ENCODE results near the gene NAALADL2. TPM values are rescaled to one million over a fixed set of nuclear protein-coding genes. Genes with fewer than 3 reads are reported as not detected.

Gene NAALADL2
- polyA plus RNA-seq, 1 donor from 2014 or later, result 1.6 TPM

DNA sequence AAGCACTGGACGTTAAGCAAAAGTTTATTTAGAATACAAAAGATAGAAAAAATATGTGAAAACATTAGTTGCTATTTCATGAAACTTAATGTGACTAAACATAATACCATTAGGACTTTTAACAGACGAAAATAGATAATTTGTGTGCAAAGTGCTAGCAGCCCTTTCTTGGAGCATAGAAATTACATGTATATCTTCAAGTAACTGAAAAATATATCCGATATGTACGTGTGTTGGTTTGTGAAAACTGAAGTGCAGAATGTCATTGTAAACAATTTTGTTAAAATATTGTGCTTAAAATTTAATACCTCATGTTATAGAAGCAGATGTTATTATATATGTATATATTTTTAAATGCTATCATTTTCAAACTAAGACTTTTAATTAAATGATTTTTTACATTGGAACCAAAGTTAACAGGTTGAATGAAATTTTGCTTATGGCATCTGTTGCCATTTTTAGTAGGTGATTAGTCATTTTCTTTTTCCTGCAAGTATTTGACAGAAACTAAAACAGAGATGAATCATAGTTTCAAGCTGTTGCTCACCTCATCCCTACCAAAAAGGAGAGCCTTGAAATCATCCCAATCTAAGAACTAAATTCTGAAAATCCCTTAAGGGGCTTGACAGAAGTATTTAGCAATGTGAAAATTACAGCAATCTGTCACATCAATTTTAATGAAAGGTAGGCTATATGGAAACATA lies 334.8 kb downstream of the NAALADL2 start:
- no peaks in the 10 kb centered on the region for H3F3A ChIP-seq (ENCODE audit: insufficient read depth, low read length, poor library complexity, severe bottlenecking)
- no peak overlapping the region for H3K4me3 ChIP-seq (ENCODE audit: low read length)
- no peaks in the 10 kb centered on the region for H4K20me1 ChIP-seq (ENCODE audit: insufficient read depth)
- H2AFZ ChIP-seq (ENCODE audit: low read depth, low read length), result no peak overlapping the region
- H3K36me3 ChIP-seq (ENCODE audit: insufficient read depth, low read length), result no peaks in the 10 kb centered on the region
- H3K79me2 ChIP-seq (replicated peaks; ENCODE audit: insufficient read depth, low read length), result no peaks in the 10 kb centered on the region
- no peak overlapping the region for H3K27ac ChIP-seq (ENCODE audit: low read length)
- no peak for TF ChIP-seq SMC3 (conservative IDR thresholded peaks at IDR 0.05; ENCODE audit: poor library complexity)
- TF ChIP-seq, protein P1, sequence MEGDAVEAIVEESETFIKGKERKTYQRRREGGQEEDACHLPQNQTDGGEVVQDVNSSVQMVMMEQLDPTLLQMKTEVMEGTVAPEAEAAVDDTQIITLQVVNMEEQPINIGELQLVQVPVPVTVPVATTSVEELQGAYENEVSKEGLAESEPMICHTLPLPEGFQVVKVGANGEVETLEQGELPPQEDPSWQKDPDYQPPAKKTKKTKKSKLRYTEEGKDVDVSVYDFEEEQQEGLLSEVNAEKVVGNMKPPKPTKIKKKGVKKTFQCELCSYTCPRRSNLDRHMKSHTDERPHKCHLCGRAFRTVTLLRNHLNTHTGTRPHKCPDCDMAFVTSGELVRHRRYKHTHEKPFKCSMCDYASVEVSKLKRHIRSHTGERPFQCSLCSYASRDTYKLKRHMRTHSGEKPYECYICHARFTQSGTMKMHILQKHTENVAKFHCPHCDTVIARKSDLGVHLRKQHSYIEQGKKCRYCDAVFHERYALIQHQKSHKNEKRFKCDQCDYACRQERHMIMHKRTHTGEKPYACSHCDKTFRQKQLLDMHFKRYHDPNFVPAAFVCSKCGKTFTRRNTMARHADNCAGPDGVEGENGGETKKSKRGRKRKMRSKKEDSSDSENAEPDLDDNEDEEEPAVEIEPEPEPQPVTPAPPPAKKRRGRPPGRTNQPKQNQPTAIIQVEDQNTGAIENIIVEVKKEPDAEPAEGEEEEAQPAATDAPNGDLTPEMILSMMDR (IDR thresholded peaks at IDR 0.05; ENCODE audit: poor library complexity, severe bottlenecking), result no peak
- TF ChIP-seq EZH2 (IDR thresholded peaks at IDR 0.05; ENCODE audit: borderline replicate concordance, insufficient read depth, low read length, poor library complexity, severe bottlenecking), result no peak
- TF ChIP-seq POLR2AphosphoS5 (IDR thresholded peaks at IDR 0.05), result no peak
- no peak for TF ChIP-seq REST (IDR thresholded peaks at IDR 0.05; ENCODE audit: borderline replicate concordance)
- TF ChIP-seq RAD21 (conservative IDR thresholded peaks at IDR 0.05), result no peak
- TF ChIP-seq EP300 (conservative IDR thresholded peaks at IDR 0.05; ENCODE audit: poor library complexity, severe bottlenecking), result no peak
- TF ChIP-seq MXI1 (conservative IDR thresholded peaks at IDR 0.05; ENCODE audit: poor library complexity, severe bottlenecking), result no peak
- no peak for TF ChIP-seq TAF1 (IDR thresholded peaks at IDR 0.05; ENCODE audit: low read depth)
- H3K27me3 ChIP-seq (ENCODE audit: insufficient read depth, low read depth, low read length), result no peaks in the 10 kb centered on the region
- no peak overlapping the region for H3K4me2 ChIP-seq (ENCODE audit: low read length)
- no peaks in the 10 kb centered on the region for H3K9me3 ChIP-seq (ENCODE audit: low read length)
- H3K9ac ChIP-seq (ENCODE audit: low read length), result no peak overlapping the region
- no peaks in the 10 kb centered on the region for H3K9me2 ChIP-seq (ENCODE audit: insufficient read depth, low read length)

GRCh38 chr3:175198991-175199783 lies 340.1 kb downstream of the NAALADL2 start:
- Histone ChIP-seq H3K27me3 (ENCODE audit: insufficient read depth, low read depth, low read length) (no peaks in the 10 kb centered on the region), H3K79me2 (replicated peaks; ENCODE audit: insufficient read depth, low read length) (no peaks in the 10 kb centered on the region), H3F3A (ENCODE audit: insufficient read depth, low read length, poor library complexity, severe bottlenecking) (no peaks in the 10 kb centered on the region), H2AFZ (ENCODE audit: low read depth, low read length) (no peak overlapping the region), H3K9ac (ENCODE audit: low read length) (no peak overlapping the region), H3K4me2 (ENCODE audit: low read length) (no peak overlapping the region), H3K27ac (ENCODE audit: low read length) (no peak overlapping the region), H3K36me3 (ENCODE audit: insufficient read depth, low read length) (no peaks in the 10 kb centered on the region), H3K9me2 (ENCODE audit: insufficient read depth, low read length) (no peaks in the 10 kb centered on the region), H3K4me3 (ENCODE audit: low read length) (no peak overlapping the region), H3K9me3 (ENCODE audit: low read length) (no peaks in the 10 kb centered on the region), H4K20me1 (ENCODE audit: insufficient read depth) (no peaks in the 10 kb centered on the region)
- TF ChIP-seq EP300 (conservative IDR thresholded peaks at IDR 0.05; ENCODE audit: poor library complexity, severe bottlenecking) (peak; percentile 48), POLR2AphosphoS5 (IDR thresholded peaks at IDR 0.05) (peak; percentile 23), EZH2 (IDR thresholded peaks at IDR 0.05; ENCODE audit: borderline replicate concordance, insufficient read depth, low read length, poor library complexity, severe bottlenecking) (no peak), SMC3 (conservative IDR thresholded peaks at IDR 0.05; ENCODE audit: poor library complexity) (no peak), TAF1 (IDR thresholded peaks at IDR 0.05; ENCODE audit: low read depth) (no peak), RAD21 (conservative IDR thresholded peaks at IDR 0.05) (no peak)
